Chondrocyte (in vitro differentiated cells): Measurements from ENCODE around the gene FOXO3. TPM values are rescaled to one million over a fixed set of nuclear protein-coding genes. Genes with fewer than 3 reads are reported as not detected.
"Not testable (repeated sequence)": the region's sequence is repeated elsewhere in the genome, so short reads cannot be mapped to it uniquely, and the experiment has no call there.

Source experiments
- DNase-seq: peaks from one replicate; pipeline ENCODE4 v3.0.0; 2021; ENCODE audit warnings: mixed read lengths, low spot score
- H3K27ac Mint-ChIP-seq: one replicate; pipeline ENCODE4 v1.8.0; 2021; ENCODE audit warnings: mild to moderate bottlenecking, moderate library complexity, mixed read lengths; ENCODE audit not compliant: unreplicated experiment
- H3K27me3 Mint-ChIP-seq: 2 replicates; pipeline ENCODE4 v1.8.0; 2021; ENCODE audit warnings: low read depth, mixed read lengths
- H3K36me3 Mint-ChIP-seq: 2 replicates; pipeline ENCODE4 v1.8.0; 2021; ENCODE audit warnings: low read depth, mixed read lengths
- H3K4me1 Mint-ChIP-seq: 2 replicates; pipeline ENCODE4 v1.8.0; 2021; ENCODE audit warnings: low read depth, mild to moderate bottlenecking, mixed read lengths
- H3K4me3 Mint-ChIP-seq: one replicate; pipeline ENCODE4 v1.8.0; 2021; ENCODE audit warnings: mild to moderate bottlenecking, moderate library complexity, mixed read lengths; ENCODE audit not compliant: unreplicated experiment
- H3K9me3 Mint-ChIP-seq: 2 replicates; pipeline ENCODE4 v1.8.0; 2021; ENCODE audit warnings: low read depth, mixed read lengths
- total RNA-seq: library from RNA; stranded (reverse); gene quantifications from 3 replicates; pipeline ENCODE4 v1.2.1, GENCODE V29; 2021
- TF ChIP-seq, protein P1 (sequence below): fragments of 200-600 bp; sonication (generic); IDR thresholded peaks from 2 replicates; pipeline ENCODE4 v1.5.0; 2021; ENCODE audit warnings: antibody characterized with exemption, mild to moderate bottlenecking, moderate library complexity

Gene FOXO3
- total RNA-seq, 1 donor from 2014 or later = 45.0 TPM

- H3K4me3 Mint-ChIP-seq = no peak overlapping the region
- H3K4me1 Mint-ChIP-seq = peaks cover 80% of the 10 kb centered on the region
- H3K27ac Mint-ChIP-seq = peak overlapping the region; percentile 96
Measured at GRCh38 chr6:108656836-108657235, 96.1 kb downstream of the FOXO3 start.

GRCh38 chr6:108658174-108658573 is 97.5 kb downstream of the FOXO3 start:
- Mint-ChIP-seq H3K27ac (peak overlapping the region; percentile 38), H3K4me1 (peaks cover 77% of the 10 kb centered on the region)
- TF ChIP-seq, protein P1, sequence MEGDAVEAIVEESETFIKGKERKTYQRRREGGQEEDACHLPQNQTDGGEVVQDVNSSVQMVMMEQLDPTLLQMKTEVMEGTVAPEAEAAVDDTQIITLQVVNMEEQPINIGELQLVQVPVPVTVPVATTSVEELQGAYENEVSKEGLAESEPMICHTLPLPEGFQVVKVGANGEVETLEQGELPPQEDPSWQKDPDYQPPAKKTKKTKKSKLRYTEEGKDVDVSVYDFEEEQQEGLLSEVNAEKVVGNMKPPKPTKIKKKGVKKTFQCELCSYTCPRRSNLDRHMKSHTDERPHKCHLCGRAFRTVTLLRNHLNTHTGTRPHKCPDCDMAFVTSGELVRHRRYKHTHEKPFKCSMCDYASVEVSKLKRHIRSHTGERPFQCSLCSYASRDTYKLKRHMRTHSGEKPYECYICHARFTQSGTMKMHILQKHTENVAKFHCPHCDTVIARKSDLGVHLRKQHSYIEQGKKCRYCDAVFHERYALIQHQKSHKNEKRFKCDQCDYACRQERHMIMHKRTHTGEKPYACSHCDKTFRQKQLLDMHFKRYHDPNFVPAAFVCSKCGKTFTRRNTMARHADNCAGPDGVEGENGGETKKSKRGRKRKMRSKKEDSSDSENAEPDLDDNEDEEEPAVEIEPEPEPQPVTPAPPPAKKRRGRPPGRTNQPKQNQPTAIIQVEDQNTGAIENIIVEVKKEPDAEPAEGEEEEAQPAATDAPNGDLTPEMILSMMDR = no peak

More at GRCh38 chr6:108656836-108657235, 96.1 kb downstream of the FOXO3 start:
- no peak for DNase-seq
- Mint-ChIP-seq H3K9me3 (peaks cover 3% of the 10 kb centered on the region), H3K27me3 (no peaks in the 10 kb centered on the region), H3K36me3 (no peaks in the 10 kb centered on the region)
- TF ChIP-seq, protein P1 = no peak

DNA sequence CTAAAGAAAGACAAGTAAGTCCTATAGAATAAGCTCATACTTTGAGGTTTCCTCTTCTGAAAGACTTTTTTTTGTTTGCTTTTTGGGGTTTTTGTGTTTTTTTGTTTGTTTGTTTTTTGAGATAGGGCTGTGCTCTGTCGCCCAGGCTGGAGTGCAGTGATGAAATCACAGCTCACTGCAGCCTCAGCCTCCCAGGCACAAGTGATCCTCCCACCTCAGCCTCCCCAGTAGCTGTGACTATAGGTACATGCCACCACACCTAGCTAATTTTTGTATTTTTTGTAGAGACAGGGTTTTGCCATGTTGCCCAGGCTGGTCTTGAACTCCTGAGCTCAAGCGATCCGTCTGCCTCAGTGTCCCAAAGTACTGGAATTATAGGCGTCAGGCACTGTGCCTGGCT is 98.1 kb downstream of the FOXO3 start:
- not testable (repeated sequence) for H3K9me3 Mint-ChIP-seq, DNase-seq, H3K4me3 Mint-ChIP-seq, H3K27me3 Mint-ChIP-seq, H3K36me3 Mint-ChIP-seq
- Mint-ChIP-seq H3K27ac (peak overlapping the region; percentile 33), H3K4me1 (peaks cover 71% of the 10 kb centered on the region)

More at GRCh38 chr6:108658174-108658573, 97.5 kb downstream of the FOXO3 start:
- Mint-ChIP-seq H3K36me3 (no peaks in the 10 kb centered on the region), H3K9me3 (peaks cover 3% of the 10 kb centered on the region), H3K27me3 (no peaks in the 10 kb centered on the region), H3K4me3 (no peak overlapping the region)
- no peak for DNase-seq

GRCh38 chr6:108660251-108660650 is 99.5 kb downstream of the FOXO3 start:
- H3K27me3 Mint-ChIP-seq = no peaks in the 10 kb centered on the region
- H3K27ac Mint-ChIP-seq = no peak overlapping the region
- H3K4me3 Mint-ChIP-seq = no peak overlapping the region
- peaks cover 3% of the 10 kb centered on the region for H3K9me3 Mint-ChIP-seq
- TF ChIP-seq, protein P1 = no peak
- peaks cover 57% of the 10 kb centered on the region for H3K4me1 Mint-ChIP-seq
- peaks cover 6% of the 10 kb centered on the region for H3K36me3 Mint-ChIP-seq
- DNase-seq = no peak

- Mint-ChIP-seq H3K27me3 (no peaks in the 10 kb centered on the region), H3K27ac (peak overlapping the region; percentile 95), H3K4me1 (peaks cover 45% of the 10 kb centered on the region), H3K4me3 (no peak overlapping the region), H3K36me3 (peaks cover 7% of the 10 kb centered on the region), H3K9me3 (peaks cover 3% of the 10 kb centered on the region)
- TF ChIP-seq, protein P1 = no peak
- DNase-seq = no peak
Measured at GRCh38 chr6:108661430-108661829, 100.7 kb downstream of the FOXO3 start.

GRCh38 chr6:108661982-108662381 is 101.3 kb downstream of the FOXO3 start:
- TF ChIP-seq, protein P1 = no peak
- Mint-ChIP-seq H3K27ac (peak overlapping the region; percentile 95), H3K9me3 (peaks cover 3% of the 10 kb centered on the region), H3K4me1 (peaks cover 41% of the 10 kb centered on the region), H3K27me3 (no peaks in the 10 kb centered on the region), H3K36me3 (peaks cover 7% of the 10 kb centered on the region), H3K4me3 (no peak overlapping the region)
- DNase-seq = no peak
